NCI-H748 (cell line): ENCODE data around the gene BRD4.
A peak's percentile ranks its signal among the peaks of the same experiment; 100 is the strongest.
"Not testable (repeated sequence)": the region's sequence is repeated elsewhere in the genome, so short reads cannot be mapped to it uniquely, and the experiment has no call there.

Experiments
- DNase-seq: peaks from one replicate; lab custom pipeline; 2025; ENCODE audit not compliant: unreplicated experiment; lab: John Stamatoyannopoulos, UW

Gene BRD4

DNA sequence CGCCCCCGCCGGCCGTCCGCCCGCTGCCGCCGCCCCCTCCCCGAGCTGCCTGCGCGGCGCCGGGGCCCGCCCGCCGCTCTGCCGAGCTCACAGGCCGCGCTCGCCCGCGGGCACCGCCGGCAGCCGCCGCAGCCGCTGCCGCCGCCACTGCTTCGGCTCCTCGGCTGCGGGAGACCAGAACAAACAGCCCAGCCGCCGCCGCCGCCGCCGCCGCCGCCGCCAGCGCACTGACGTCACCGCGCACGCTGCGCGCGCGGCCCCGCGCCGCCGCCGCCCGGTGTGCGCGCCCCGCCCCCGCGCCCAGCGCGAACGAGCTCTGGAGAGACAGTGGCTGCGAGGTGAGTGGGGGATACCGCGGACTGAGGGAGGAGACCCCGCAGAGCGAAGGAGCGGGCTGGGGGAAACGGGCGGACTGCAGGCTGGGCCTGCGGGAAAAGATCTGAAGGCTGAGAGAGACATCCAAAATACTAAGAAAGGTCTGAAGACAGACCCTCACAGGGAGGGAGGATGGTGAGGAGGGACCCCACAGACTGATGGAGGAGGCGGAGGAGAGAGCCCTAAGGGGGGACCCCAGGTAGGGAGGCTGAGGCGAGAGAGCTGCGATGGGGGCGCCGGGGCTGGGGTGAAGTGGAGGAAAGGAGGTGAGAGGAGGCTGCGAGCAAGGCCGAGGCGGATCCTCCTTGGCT is at the start of gene BRD4:
Gene BRD4, minus strand, starts transcription at position 229 of the 686 bp plus-strand sequence. CDS start 59,440 bp downstream, outside the sequence.
- peak; percentile 67 for DNase-seq

GRCh38 chr19:15381864-15382263 is 49.5 kb upstream of the BRD4 start:
- DNase-seq, result no peak

GRCh38 chr19:15381429-15381828 is 49.1 kb upstream of the BRD4 start:
- no peak for DNase-seq

GRCh38 chr19:15379999-15380647 is 47.8 kb upstream of the BRD4 start:
- DNase-seq, result peak; percentile 69

- DNase-seq, result peak; percentile 95
Observed at GRCh38 chr19:15379083-15379998, 47.0 kb upstream of the BRD4 start, which contains the start of gene AKAP8. Gene AKAP8, minus strand, starts transcription at chr19:15379787. Its CDS starts 56 bp downstream, at chr19:15379731.

- DNase-seq, result peak; percentile 30
Observed at GRCh38 chr19:15378534-15379082, 46.3 kb upstream of the BRD4 start.

GRCh38 chr19:15374796-15375440 is 42.6 kb upstream of the BRD4 start:
- no peak for DNase-seq

- no peak for DNase-seq
Observed at GRCh38 chr19:15374105-15374651, 41.8 kb upstream of the BRD4 start.

GRCh38 chr19:15373644-15374043 is 41.3 kb upstream of the BRD4 start:
- no peak for DNase-seq

- no peak for DNase-seq
Observed at GRCh38 chr19:15372891-15373301, 40.6 kb upstream of the BRD4 start.

DNA sequence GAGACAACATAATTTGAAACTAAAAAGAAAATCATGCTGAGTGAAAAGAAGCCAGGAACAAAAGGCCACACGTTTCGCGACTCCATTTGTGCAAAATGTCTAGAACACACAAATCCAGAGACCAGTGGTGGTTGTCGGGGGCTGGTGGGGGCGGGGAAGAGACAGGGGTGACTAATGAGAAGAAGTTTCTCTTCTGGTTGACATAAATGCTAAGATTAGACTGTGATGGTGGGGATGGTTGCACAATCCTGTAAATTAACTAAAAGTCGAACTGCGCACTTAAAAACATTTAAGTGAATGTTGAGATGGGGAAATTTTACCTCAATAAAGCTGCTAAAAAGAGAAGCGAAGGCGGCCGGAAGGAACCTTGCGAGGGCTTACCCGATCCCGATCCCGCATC is 40.1 kb upstream of the BRD4 start:
- no peak for DNase-seq

- no peak for DNase-seq
Observed at GRCh38 chr19:15371786-15372380, 39.5 kb upstream of the BRD4 start.

DNA sequence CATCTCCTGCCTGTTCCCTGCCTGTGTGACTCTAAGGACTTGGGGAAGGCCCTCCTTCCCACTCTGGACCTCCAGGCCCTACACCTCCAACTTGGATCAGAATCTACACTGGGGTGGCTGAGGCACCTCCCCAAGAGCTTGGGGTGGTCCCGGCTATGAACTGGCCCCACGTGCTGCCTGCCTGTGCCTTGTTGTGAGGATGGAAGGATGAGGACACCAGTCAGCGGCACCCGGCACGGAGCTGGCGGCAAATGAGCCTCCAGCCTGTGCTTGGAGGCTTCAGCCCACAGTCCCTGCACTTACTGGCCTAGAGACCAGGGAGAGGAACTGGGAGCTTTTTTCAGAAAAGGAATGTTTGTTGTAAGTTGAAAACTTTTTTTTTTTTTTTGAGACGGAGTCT is 38.8 kb upstream of the BRD4 start:
- no peak for DNase-seq

DNA sequence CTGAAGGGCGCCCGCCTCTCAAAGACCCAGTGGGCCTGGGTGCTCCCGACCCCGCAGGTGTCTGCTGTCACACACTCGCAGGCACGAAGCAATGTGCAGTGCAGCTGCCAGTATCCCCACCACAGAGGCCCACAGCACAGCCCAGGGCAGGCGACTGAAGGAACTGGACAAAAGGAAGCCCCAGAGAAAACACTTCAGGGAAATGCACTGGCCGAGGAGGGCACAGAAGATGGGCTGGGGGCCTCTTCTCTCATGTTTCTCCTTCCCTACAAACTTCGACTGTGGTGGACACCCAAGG is 37.2 kb upstream of the BRD4 start:
- DNase-seq, result no peak

GRCh38 chr19:15368798-15369593 is 36.7 kb upstream of the BRD4 start:
- DNase-seq, result no peak

GRCh38 chr19:15368051-15368632 is 35.8 kb upstream of the BRD4 start:
- DNase-seq, result no peak

GRCh38 chr19:15367439-15367838 is 35.1 kb upstream of the BRD4 start:
- no peak for DNase-seq

GRCh38 chr19:15365264-15365663 is 32.9 kb upstream of the BRD4 start:
- no peak for DNase-seq

GRCh38 chr19:15363791-15364190 is 31.5 kb upstream of the BRD4 start:
- DNase-seq, result not testable (repeated sequence)
